DMS 273 treated with DMSO at 0.1 percent for 48 hours (cell line): Measurements from ENCODE around the gene AXIN1.
"Not testable (repeated sequence)": the region's sequence is repeated elsewhere in the genome, so short reads cannot be mapped to it uniquely, and the experiment has no call there.

Experiments
- DNase-seq: peaks from one replicate; lab custom pipeline; 2025; lab: John Stamatoyannopoulos, UW

AXIN1 gene

GRCh38 chr16:369275-369865 is 16.8 kb upstream of the AXIN1 start:
- no peak for DNase-seq

GRCh38 chr16:368388-369158 is 16.1 kb upstream of the AXIN1 start:
- no peak for DNase-seq

GRCh38 chr16:367333-367903 is 14.9 kb upstream of the AXIN1 start:
- DNase-seq: no peak

- DNase-seq: no peak
Measured at GRCh38 chr16:366476-366875, 14.0 kb upstream of the AXIN1 start.

GRCh38 chr16:364595-365491 is 12.3 kb upstream of the AXIN1 start:
- no peak for DNase-seq

- no peak for DNase-seq
Measured at GRCh38 chr16:363766-364490, 11.4 kb upstream of the AXIN1 start.

GRCh38 chr16:363110-363765 is 10.7 kb upstream of the AXIN1 start:
- no peak for DNase-seq

- not testable (repeated sequence) for DNase-seq
Measured at GRCh38 chr16:362702-362999, 10.1 kb upstream of the AXIN1 start.

- DNase-seq: peak; percentile 33
Measured at GRCh38 chr16:361872-362701, 9.6 kb upstream of the AXIN1 start.

- no peak for DNase-seq
Measured at GRCh38 chr16:361341-361871, 8.9 kb upstream of the AXIN1 start.

GRCh38 chr16:360698-361336 is 8.3 kb upstream of the AXIN1 start:
- DNase-seq: no peak

GRCh38 chr16:359871-360697 is 7.6 kb upstream of the AXIN1 start:
- DNase-seq: no peak

- no peak for DNase-seq
Measured at GRCh38 chr16:359067-359763, 6.7 kb upstream of the AXIN1 start.

- no peak for DNase-seq
Measured at GRCh38 chr16:356741-357140, 4.2 kb upstream of the AXIN1 start.

- DNase-seq: no peak
Measured at GRCh38 chr16:354971-355461, 2.5 kb upstream of the AXIN1 start.

GRCh38 chr16:354291-354881 is 1.9 kb upstream of the AXIN1 start:
- DNase-seq: no peak

GRCh38 chr16:353404-354290 is 1.1 kb upstream of the AXIN1 start:
- DNase-seq: no peak
